G401 (cell line): ENCODE data around the gene MPZL2. TPM values are rescaled to one million over a fixed set of nuclear protein-coding genes. Genes with fewer than 3 reads are reported as not detected.

Experiments used
- DNase-seq: peaks from one replicate; pipeline ENCODE4 v3.0.0-alpha.2; 2015; ENCODE audit warnings: low spot score
- in situ Hi-C: cut with HindIII; loops from 2 replicates; pipeline ENCODE4 v1.10.0; 2016; ENCODE audit warnings: low sequenced_read_pairs, mixed read lengths
- total RNA-seq: library from RNA; depleted of rRNA; stranded (reverse); fragments of >200 nt; shearing (Covaris generic); gene quantifications from 2 replicates; pipeline ENCODE4 v1.2.3, GENCODE V29; 2014; rRNA removed

Gene MPZL2
- total RNA-seq, 1 experiment from 2014 or later = not detected

DNA sequence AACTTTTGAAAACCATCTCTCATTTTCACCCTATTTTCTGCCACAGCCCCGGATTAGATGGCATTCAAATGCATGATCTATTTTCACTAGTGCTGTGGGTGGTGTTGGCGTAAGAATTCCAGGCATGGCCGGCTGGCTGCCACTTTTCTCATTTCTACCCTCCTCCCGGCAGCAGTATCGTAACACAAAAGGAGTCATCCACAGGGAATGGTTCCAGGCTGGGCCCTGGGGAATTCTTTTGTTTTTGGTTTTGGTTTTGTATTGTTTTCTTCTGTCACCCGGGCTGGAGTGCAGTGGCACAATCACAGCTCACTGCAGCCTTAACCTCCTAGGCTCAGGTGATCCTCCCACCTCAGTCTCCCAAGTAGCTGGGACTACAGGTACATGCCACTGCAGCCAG, 53.1 kb downstream of the MPZL2 start:
- DNase-seq = peak; percentile 65
- in situ Hi-C loops = no loop called here

DNA sequence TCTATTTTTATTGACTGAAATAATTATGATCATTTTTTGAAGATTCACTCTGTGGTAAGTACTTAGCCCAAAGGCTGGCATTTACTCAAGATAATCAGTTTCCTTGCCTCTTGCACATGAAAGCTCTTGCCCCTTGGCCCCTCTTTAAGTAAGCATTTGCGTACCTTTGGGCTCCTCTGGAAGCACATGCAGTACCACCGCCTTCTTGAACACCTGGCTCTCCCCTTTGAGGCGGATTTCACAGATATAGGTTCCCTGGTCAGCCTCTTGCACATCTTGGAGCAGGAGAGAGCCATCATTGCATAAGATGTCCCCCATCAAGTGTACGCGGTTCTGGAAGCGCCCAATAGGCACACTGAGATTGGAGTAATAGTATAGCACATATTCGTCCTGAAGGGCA, 53.8 kb downstream of the MPZL2 start:
- in situ Hi-C loops = no loop called here
- peak; percentile 19 for DNase-seq

- in situ Hi-C loops = no loop called here
These were observed 55.1 kb downstream of the MPZL2 start for GRCh38 chr11:118209033-118209432.

DNA sequence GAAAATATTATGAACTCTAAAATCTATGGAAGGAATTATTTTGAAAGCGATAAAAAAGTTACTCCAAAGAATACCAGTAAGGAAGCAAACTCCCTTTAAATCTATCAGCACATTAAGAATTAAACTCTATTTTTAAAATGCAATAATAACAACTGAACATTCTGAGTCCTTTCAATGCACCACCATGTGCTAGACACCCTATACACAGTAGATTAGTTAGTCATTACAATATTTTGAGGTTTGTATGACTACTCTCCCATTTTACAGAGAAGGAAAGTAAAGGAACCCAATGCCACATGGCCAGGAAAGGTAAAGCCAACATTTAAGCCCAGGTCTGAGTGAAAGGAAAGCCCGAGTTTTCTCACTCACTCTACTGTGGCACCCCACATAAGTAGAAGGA, 57.0 kb downstream of the MPZL2 start:
- in situ Hi-C loops = no loop called here
- no peak for DNase-seq

More at GRCh38 chr11:118209033-118209432, 55.1 kb downstream of the MPZL2 start:
- DNase-seq = no peak

- in situ Hi-C loops = no loop called here
- peak; percentile 50 for DNase-seq
These were observed 57.6 kb downstream of the MPZL2 start for GRCh38 chr11:118206391-118207031.

DNA sequence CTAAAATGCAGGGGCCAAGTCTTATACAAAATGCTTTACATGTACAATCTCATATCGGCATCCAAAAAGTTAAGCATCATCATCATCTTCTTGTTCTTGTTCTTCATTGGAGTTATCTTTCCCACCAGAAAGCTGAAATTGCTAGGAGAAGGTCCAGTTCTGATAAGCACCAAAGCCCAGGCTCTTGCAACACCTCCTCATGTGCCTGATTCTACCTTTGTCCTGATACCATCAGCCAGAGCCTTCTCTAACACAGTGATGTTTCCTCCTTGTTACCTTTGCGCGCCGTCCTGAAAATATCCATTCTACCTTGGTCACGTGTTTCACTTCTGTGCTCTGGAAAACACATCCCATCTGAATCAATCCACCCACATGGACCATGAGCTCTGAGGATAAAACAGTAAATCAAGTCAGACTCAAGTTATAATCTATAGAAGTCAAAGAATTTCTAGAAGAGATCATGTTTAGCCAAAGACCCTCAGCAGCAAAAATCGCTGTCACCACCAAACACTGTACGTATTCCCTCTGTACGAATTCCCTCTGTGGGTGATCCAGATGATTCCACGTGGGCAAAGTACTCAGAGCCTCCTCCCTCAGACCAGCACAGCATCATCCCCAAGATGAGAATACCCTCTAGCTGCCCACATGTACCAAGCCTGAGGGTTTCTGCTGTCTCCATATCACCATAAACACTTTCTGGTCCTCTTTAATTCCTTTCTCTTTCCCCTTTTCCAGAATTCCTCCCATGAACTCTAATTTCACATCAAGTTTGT, 58.3 kb downstream of the MPZL2 start:
- in situ Hi-C loops = no loop called here

More for the DNA sequence above, 58.3 kb downstream of the MPZL2 start:
- no peak for DNase-seq

Other genes starting within 250 kb of the MPZL2 start
- gene TMPRSS4, start 187.2 kb downstream of the MPZL2 start, total RNA-seq = not detected in 2 replicates
- gene SMIM35, start 177.3 kb downstream of the MPZL2 start, total RNA-seq = not detected in 2 replicates
- gene SCN4B, start 111.5 kb downstream of the MPZL2 start, total RNA-seq = not detected in 2 replicates
- 0.10 TPM in 1 of 2 replicates, not detected in the other for gene SCN2B, start 87.7 kb downstream of the MPZL2 start, total RNA-seq
- not detected in 2 replicates for gene JAML, start 39.3 kb downstream of the MPZL2 start, total RNA-seq
- not detected in 2 replicates for gene MPZL3, start 11.9 kb downstream of the MPZL2 start, total RNA-seq
- not detected in 2 replicates for gene CD3E, start 40.4 kb upstream of the MPZL2 start, total RNA-seq
- not detected in 2 replicates for gene CD3D, start 78.4 kb upstream of the MPZL2 start, total RNA-seq
- gene CD3G, start 80.0 kb upstream of the MPZL2 start, total RNA-seq = not detected in 2 replicates
- 24.3 and 35.0 TPM in 2 replicates for gene UBE4A, start 95.3 kb upstream of the MPZL2 start, total RNA-seq
- 146 and 244 TPM in 2 replicates for gene ATP5MG, start 137.3 kb upstream of the MPZL2 start, total RNA-seq
- gene KMT2A, start 172.2 kb upstream of the MPZL2 start, total RNA-seq = 6.6 and 20.5 TPM in 2 replicates